Suprapubic skin (tissue), 4 donors: Measurements from ENCODE around the gene VAV1. TPM values are rescaled to one million over a fixed set of nuclear protein-coding genes. Genes with fewer than 3 reads are reported as not detected.
"Not testable (repeated sequence)": the region's sequence is repeated elsewhere in the genome, so short reads cannot be mapped to it uniquely, and the experiment has no call there.

ENCODE experiments used
- DNase-seq, 2 donors: peaks; one replicate each; pipeline ENCODE4 v3.0.0-alpha.2; 2019; ENCODE audit warnings: low spot score in 2 of 2
- H3K27ac ChIP-seq: fragments of 200-600 bp; sonication (generic); one replicate; pipeline ENCODE4 v1.5.1; 2019
- H3K27me3 ChIP-seq: fragments of 200-600 bp; sonication (generic); one replicate; pipeline ENCODE4 v1.5.1; 2019
- H3K36me3 ChIP-seq: fragments of 200-600 bp; sonication (generic); one replicate; pipeline ENCODE4 v1.5.1; 2019
- H3K4me1 ChIP-seq: fragments of 200-600 bp; sonication (generic); one replicate; pipeline ENCODE4 v1.5.1; 2019
- H3K4me3 ChIP-seq: fragments of 200-600 bp; sonication (generic); one replicate; pipeline ENCODE4 v1.5.1; 2019; ENCODE audit warnings: mild to moderate bottlenecking
- H3K9me3 ChIP-seq: fragments of 200-600 bp; sonication (generic); one replicate; pipeline ENCODE4 v1.5.1; 2019
- CTCF ChIP-seq, 2 donors: fragments of 200-600 bp in 1 of 2; fragments of 450-650 bp in 1 of 2; sonication (generic) in 1 of 2; IDR thresholded peaks; one replicate each; pipeline ENCODE4 v1.5.1; 2016 to 2019; ENCODE audit warnings: antibody characterized with exemption in 2 of 2, mild to moderate bottlenecking in 1 of 2, moderate library complexity in 1 of 2
- EP300 ChIP-seq: sonication (generic); formaldehyde crosslinking; IDR thresholded peaks from one replicate; pipeline ENCODE4 v1.6.1; 2017; ENCODE audit warnings: antibody characterized with exemption
- POLR2A ChIP-seq, 2 donors: fragments of 450-650 bp; IDR thresholded peaks; one replicate each; pipeline ENCODE4 v1.6.1; 2017; ENCODE audit warnings: antibody characterized with exemption in 2 of 2, mild to moderate bottlenecking in 2 of 2, moderate library complexity in 2 of 2
- POLR2AphosphoS5 ChIP-seq, 3 donors: sonication (generic); formaldehyde crosslinking; IDR thresholded peaks; one replicate each; pipeline ENCODE4 v1.6.1; 2017; ENCODE audit warnings: antibody characterized with exemption in 3 of 3
- WGBS: methylation state at CpG from one replicate; pipeline ENCODE4 v1.1.5; 2018; 5-methylcytosine and 5-hydroxymethylcytosine counted together
- total RNA-seq, 4 donors: library from RNA; depleted of rRNA; stranded (reverse); fragments of >200 nt; gene quantifications; one replicate each; pipeline ENCODE4 v1.1.0, GENCODE V29; 2016

Gene VAV1
- total RNA-seq, 4 donors from 2014 or later: 1.1 to 3.1 (median 1.2) TPM

- DNase-seq: no peak
- H3K36me3 ChIP-seq: peaks cover 54% of the 10 kb centered on the region
- peaks cover 26% of the 10 kb centered on the region for H3K4me1 ChIP-seq
- no peak for TF ChIP-seq CTCF (IDR thresholded peaks at IDR 0.05)
- no peak for TF ChIP-seq POLR2AphosphoS5 (IDR thresholded peaks at IDR 0.05)
- TF ChIP-seq EP300: no peak
- no peak for TF ChIP-seq POLR2A (IDR thresholded peaks at IDR 0.05)
- H3K4me3 ChIP-seq: no peak overlapping the region
- WGBS: 96% methylated on average over 21 of the region's 22 CpGs
- no peaks in the 10 kb centered on the region for H3K27me3 ChIP-seq
- no peak overlapping the region for H3K27ac ChIP-seq
- H3K9me3 ChIP-seq: no peaks in the 10 kb centered on the region
Observed at GRCh38 chr19:6754136-6754535, 18.4 kb upstream of the VAV1 start.

GRCh38 chr19:6754653-6755463 is 17.6 kb upstream of the VAV1 start:
- Histone ChIP-seq H3K9me3 (no peaks in the 10 kb centered on the region), H3K27ac (no peak overlapping the region), H3K4me3 (no peak overlapping the region), H3K27me3 (no peaks in the 10 kb centered on the region), H3K36me3 (peaks cover 49% of the 10 kb centered on the region), H3K4me1 (peaks cover 21% of the 10 kb centered on the region)
- TF ChIP-seq POLR2AphosphoS5 (IDR thresholded peaks at IDR 0.05) (no peak), EP300 (no peak), POLR2A (IDR thresholded peaks at IDR 0.05) (no peak), CTCF (IDR thresholded peaks at IDR 0.05) (no peak)
- 92% methylated on average over 21 of the region's 23 CpGs for WGBS
- DNase-seq: no peak

GRCh38 chr19:6760606-6761005 is 11.9 kb upstream of the VAV1 start:
- 92% methylated on average over 5 of the region's 17 CpGs for WGBS
- TF ChIP-seq EP300 (no peak), POLR2A (IDR thresholded peaks at IDR 0.05) (no peak), POLR2AphosphoS5 (IDR thresholded peaks at IDR 0.05) (no peak), CTCF (IDR thresholded peaks at IDR 0.05) (no peak)
- peaks cover 7% of the 10 kb centered on the region for H3K4me1 ChIP-seq
- no peak for DNase-seq
- no peak overlapping the region for H3K27ac ChIP-seq
- no peak overlapping the region for H3K4me3 ChIP-seq
- no peaks in the 10 kb centered on the region for H3K27me3 ChIP-seq
- H3K36me3 ChIP-seq: peaks cover 22% of the 10 kb centered on the region
- no peaks in the 10 kb centered on the region for H3K9me3 ChIP-seq

- 100% methylated on average over 4 of the region's 4 CpGs for WGBS
Observed at GRCh38 chr19:6761053-6761676, 11.3 kb upstream of the VAV1 start.

GRCh38 chr19:6762253-6762797 is 10.2 kb upstream of the VAV1 start:
- not testable (repeated sequence) for H3K27ac ChIP-seq, DNase-seq, H3K27me3 ChIP-seq, H3K4me3 ChIP-seq, H3K9me3 ChIP-seq
- Histone ChIP-seq H3K4me1 (peaks cover 23% of the 10 kb centered on the region), H3K36me3 (peaks cover 22% of the 10 kb centered on the region)
- WGBS: 84% methylated on average over 8 of the region's 8 CpGs

More at GRCh38 chr19:6761053-6761676, 11.3 kb upstream of the VAV1 start:
- H3K36me3 ChIP-seq: peaks cover 22% of the 10 kb centered on the region
- H3K4me1 ChIP-seq: peaks cover 12% of the 10 kb centered on the region
- no peak for DNase-seq
- no peak overlapping the region for H3K27ac ChIP-seq
- no peak for TF ChIP-seq CTCF (IDR thresholded peaks at IDR 0.05)
- no peaks in the 10 kb centered on the region for H3K27me3 ChIP-seq
- no peaks in the 10 kb centered on the region for H3K9me3 ChIP-seq
- H3K4me3 ChIP-seq: no peak overlapping the region
